ENCODE data around the gene GLIS1. TPM values are rescaled to one million over a fixed set of nuclear protein-coding genes. Genes with fewer than 3 reads are reported as not detected.

The GLIS1 gene
- polyA plus RNA-seq, 10 donors: 0.13 to 1.6 (median 0.26) TPM; not detected in 5

DNA sequence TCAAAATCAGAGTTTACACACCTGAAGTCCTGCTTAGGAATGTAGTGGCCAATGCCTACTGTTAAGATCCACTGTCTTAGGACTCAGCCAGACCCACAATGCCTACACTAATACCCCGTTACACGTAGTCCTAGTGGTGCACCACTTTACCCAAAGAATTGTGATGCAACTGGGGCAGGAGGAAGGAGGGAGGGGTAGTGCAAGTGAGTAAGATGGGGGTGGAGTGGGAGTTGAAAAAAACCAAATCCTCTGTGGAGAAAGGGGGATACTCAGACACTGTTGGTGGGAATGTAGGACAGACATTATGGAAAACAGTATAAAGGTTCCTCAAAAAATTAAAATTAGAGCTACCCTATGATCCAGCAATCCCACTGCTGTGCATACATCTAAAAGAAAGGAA, 19.5 kb downstream of the GLIS1 start:
- DNase-seq: no peak

DNA sequence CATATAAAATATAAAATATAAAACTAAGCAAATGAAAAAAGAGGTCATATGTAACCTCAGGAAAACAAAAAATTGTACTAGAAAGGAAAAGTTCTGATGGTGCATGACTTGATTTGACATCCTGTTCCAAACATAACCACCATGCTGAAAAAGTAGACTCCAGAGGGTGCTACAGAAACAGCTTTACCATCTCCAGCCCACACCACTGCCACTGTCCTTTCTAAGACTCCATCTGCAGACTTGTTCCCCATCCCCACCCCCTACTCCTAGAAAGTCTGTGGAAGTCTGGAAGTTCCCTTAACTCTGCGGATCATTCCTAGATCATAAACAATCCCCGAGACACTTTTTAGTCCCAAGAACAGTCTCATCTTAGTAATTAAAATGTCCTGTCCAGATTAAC, 20.5 kb downstream of the GLIS1 start:
- DNase-seq: no peak

GRCh38 chr1:53717025-53717804, 21.7 kb downstream of the GLIS1 start:
- no peak for DNase-seq

DNA sequence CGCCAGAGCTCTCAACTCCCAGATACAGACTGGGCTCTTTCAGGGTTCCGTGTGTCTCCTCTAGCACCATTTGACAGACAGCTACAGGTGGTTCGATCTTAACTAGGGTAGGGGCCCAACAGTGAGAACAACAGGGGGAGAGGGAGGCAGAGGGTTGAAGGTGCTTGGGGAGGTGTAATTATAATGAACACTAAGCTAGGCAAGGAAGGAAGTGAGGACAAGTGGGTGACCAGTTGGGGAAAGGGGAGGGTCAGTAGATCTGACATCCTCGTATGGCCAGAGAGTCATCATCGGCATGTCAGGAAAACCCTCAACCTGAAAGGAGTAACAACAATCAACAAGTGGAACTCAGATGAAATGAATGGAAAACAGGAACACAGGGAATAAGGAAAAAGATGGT, 22.8 kb downstream of the GLIS1 start:
- no peak for DNase-seq

GRCh38 chr1:53715478-53715877, 23.5 kb downstream of the GLIS1 start:
- DNase-seq: no peak

DNA sequence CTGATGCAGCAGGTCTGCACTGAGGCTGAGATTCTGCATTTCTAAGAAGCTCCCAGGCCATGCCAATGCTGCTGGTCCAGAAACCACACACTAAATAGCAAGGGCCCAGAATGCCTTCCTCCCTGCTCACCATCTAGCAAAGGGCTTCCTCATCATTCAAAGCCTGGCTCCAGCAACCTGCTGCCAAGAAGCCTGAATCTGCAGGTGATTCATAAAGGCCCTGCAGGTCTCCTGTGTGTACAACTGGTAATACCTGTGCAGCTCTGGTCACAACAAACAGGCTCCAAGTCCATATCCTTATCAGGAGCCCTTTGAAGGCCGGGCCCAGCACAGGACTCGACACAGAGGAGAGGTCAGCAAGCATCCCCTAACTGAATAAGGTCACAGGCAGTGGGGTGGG, 26.7 kb downstream of the GLIS1 start:
- no peak for DNase-seq

- DNase-seq: no peak
Measured at GRCh38 chr1:53710584-53710983, 28.4 kb downstream of the GLIS1 start.

- DNase-seq: no peak
Measured at GRCh38 chr1:53708687-53709086, 30.3 kb downstream of the GLIS1 start.

DNA sequence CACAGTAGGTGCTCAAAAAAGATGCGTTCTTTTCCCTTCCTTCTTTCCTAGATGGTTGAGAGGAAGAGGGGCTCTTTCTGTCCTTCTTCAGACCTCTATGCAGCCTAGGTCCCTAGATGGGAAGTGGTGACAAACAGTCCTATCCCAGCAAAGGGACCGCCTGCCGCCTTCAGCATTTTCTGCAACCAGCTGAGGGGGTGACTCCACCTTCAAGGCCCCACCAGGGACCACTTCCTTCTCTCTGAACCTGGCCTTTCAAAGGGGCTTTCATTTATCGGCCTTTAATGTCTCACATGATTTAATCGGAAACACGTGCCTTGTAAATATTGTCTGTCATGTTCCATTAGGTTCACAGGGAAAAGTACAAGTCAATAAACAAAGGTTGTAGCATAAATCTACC, 32.6 kb downstream of the GLIS1 start:
- no peak for DNase-seq

DNA sequence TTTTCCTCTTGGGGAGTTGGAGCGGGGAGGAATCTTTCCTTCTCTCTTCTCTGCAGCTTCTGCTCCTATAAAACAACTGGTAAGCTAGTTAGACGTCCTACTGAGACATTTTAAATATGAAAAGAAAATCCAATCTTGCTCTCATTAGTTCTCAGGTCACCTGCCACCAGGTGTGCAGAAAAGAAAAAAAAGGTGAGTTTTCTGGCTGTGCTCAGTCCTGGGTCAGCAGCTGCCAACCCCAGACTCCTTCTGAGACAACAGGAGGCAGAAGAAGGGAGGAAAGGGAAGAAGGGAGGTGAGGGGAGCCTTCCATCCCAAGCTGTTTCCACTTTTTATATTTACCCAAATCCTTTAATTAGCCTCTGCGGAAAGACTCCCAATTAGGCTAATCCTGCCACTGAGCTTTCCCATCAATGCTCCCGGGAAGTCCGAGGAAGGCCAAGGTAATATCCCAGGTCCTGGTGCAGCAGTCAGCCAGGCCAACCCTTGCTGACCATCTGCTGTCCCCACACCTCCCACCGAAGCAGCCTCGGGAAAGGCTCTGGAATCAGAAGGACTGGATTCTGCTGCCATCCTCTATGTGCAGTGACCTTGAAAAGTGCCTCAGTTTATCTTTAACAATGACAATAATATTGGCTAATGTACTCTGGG, 33.4 kb downstream of the GLIS1 start:
- DNase-seq: no peak

DNA sequence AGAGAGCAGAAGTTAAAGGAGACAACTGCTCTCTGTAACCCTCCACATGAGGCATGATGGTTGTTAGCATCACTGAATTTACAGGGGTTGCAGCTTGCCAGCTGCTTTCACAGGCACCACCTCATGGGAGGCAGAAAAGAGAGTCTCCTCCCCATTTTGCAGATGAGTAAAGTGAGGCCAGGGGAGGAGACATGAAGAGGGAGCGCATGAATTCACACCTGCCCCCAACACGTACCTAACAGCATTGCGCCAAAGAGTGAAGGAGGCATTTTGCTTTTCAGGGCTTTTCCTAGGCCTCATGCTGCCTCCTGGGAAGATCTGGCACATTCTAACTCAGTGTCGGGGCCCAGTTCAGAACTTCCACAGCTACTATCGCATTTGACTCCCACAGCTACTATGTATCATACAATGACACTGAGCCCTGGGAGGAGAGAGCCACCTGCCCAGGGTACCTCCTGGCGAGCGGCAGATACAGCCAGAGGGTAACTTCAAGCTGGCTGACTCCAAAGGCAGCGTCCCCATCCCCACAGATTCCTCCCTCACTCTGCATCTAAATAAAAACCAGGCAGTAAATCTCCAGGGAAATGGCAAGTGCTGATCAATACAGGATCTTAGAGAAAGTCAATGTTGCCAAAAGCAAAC, 34.0 kb downstream of the GLIS1 start:
- DNase-seq: no peak

DNA sequence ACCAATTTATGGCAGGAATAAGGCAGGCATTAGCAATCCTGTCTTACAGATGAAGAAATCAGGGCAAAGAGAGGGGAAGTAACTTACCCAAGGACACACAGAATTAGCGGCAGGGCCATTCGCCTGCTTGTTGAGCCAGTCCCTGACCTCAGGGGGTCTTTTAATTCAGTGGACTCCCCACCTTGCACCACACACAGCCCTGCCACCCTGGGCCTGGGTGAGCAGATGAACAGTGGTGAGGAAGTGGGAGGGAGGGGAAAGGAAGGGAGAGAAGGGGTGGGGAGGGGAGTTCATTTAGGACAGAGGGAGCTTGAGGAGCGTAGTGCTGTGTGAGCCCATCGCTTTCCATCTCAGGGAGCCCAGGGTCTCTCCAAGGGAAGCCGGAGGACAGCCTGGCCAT, 34.7 kb downstream of the GLIS1 start:
- no peak for DNase-seq

DNA sequence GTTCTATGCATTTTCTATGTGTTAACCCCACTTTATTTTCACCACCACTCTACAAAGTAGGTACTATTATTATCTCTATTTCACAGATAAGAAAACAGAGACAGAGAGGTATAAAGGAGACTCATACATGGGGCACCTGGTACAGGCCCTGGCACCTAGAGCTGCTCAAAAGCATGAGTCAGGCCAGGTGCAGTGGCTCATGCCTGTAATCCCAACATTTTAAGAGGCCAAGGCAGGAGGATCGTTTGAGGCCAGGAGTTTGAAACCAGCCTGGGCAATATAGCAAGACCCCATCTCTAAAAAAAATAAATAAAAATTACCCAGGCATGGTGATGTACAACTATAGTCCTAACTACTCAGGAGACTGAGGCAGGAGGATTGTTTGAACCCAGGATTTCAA, 35.8 kb downstream of the GLIS1 start:
- no peak for DNase-seq

DNA sequence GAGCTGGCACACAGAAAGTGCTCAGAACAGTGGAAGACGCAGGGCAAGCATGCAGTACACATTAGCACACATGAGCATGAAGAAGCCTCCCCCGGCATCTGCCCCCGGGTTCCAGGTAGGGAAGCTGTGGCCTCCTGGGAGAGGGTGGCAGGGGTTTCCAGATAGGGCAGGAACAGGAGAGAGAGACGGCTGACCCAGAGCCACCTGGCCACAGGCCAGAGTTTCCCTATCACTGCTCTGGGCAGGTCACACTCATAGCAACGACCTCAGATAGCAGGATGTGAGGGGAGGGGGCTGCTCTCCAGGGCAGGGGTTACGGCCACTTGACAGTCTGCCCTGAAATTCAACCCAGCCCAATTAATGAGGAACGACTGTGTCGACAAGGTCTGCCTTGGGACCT, 36.6 kb downstream of the GLIS1 start:
- no peak for DNase-seq

GRCh38 chr1:53700776-53701175, 38.2 kb downstream of the GLIS1 start:
- DNase-seq: no peak

- DNase-seq: no peak
Measured at GRCh38 chr1:53699981-53700380, 39.0 kb downstream of the GLIS1 start.

DNA sequence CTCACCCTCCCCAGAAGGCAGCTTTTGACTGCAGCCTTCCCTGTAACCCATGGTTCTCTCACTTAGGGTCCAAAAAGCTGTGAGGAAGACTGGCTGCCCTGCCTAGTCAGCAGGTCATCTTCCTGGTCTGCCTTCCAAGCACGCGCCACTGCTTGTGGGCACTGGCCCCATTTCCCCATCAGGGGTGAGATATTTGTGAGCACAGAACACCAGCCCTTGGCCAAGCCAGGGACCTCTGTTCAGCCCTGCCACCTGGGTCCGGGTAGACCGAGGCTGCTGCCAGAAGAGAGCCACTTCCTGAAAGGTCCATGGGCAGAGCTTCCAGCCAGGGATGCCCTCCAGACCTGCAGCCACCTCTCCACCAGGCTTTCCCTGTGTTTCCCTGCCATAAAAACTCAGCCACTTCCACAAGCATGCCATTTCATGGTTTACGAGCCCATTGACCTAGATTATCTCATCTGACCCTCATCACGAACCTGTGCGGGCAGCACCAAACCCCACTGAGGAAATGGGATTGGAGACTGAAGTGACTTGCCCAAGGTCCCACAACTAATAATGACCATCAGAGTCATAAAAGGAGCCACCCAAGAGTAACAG, 40.5 kb downstream of the GLIS1 start:
- no peak for DNase-seq

GRCh38 chr1:53697721-53698383, 41.1 kb downstream of the GLIS1 start:
- peak in 2 of 3 donors; percentile 40 to 45 for DNase-seq

DNA sequence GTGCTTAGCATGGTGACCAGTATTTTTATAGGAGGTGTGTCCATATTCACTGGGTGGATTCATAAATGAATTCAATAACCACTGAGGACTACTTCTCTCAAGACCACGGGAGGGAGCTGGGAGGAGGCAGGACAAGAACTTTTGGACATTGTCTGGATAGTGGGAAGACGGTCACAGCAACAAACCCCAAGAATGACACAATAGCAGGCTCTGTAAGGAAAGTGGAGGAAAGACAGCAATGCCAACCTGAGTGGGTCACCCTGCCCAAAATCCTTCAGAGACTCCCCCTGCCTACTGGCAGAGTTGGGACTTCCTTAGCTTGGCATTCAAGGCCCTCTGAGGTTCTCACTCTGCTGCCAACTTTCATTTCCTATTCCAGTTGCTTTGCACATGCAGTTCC, 42.0 kb downstream of the GLIS1 start:
- no peak for DNase-seq

DNA sequence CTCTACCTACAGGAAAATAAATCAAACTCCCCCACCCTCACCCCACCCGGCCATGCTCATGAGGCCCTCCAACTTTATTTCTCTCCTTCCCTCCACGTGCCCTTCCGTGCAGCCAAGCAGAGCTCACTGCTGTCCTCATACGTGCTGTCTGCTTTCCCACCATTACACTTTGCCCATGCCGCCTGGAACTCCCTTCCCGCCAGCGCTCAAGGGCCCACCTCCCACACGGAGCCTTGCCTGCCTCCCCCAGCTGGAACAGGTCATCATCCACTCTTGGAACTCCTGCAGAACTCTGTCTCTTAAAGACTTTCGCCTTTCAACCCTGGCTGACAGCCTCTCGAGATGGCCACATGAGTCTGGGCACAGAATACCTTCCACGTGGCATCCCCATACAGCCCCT, 42.4 kb downstream of the GLIS1 start:
- no peak for DNase-seq

- no peak for DNase-seq
Measured at GRCh38 chr1:53696051-53696450, 42.9 kb downstream of the GLIS1 start.

- DNase-seq: no peak
Measured at GRCh38 chr1:53695116-53695515, 43.8 kb downstream of the GLIS1 start.

All from muscle of back (tissue), 11 donors.